GM19043 (cell line): ENCODE results near the gene ELF3.
"Not testable (repeated sequence)": the region's sequence is repeated elsewhere in the genome, so short reads cannot be mapped to it uniquely, and the experiment has no call there.

Source experiments
- ATAC-seq: cut with Tn5 transposase; IDR thresholded peaks from one replicate; pipeline ENCODE4 v1.9.1; 2021; ENCODE audit warnings: low read depth; ENCODE audit not compliant: unreplicated experiment

Gene ELF3

DNA sequence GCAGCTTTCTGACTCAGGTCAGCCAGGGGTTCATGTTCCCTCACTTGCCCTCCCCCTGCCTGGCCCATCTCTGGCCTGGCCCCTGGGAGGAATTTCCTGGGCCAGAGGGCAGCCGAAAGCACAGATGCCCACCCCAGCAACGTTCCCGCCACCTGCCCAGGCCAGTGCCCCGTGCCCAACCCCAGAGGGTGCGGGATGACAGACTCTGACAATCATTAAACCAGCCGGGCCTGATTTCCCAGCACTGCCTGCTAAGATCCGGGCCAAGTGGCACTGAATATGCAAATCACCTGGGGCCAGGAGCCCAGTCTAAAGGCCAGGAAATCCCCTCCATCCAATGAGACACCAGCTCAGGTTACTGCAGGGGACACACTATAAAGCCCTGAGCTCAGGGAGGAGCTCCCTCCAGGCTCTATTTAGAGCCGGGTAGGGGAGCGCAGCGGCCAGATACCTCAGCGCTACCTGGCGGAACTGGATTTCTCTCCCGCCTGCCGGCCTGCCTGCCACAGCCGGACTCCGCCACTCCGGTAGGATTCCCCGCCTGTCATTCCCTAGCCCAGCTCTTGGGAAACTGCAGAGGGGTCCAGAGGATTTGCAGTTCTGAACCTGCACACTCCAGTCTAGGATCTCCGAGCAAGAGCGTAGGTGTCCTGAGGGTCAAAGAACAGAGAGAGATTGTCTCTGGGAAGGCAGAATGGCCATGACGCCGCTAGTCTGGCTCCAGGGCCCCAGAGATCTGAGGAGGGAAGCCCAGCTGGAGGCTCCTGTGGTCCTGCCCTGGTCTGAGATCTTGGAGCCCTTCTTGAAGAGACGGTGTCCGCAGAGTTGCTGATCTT is at the start of gene ELF3:
TSS of gene ELF3 (plus strand) at position 408 of the 836 bp plus-strand sequence. CDS start 550 bp downstream, outside the sequence.
- peak; percentile 86 for ATAC-seq

DNA sequence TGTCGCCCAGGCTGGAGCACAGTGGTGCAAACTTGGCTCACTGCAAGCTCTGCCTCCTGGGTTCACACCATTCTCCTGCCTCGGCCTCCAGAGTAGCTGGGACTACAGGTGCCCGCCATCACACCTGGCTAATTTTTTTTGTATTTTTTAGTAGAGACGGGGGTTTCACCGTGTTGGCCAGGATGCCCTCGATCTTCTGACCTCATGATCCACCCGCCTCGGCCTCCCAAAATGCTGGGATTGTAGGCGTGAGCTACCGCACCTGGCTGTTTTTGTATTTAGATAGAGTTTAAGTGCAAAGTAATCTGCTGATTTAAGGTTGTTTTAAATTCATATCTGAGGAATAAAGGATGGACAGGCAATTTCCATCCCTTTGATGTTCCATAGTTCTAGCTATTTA is 48.0 kb upstream of the ELF3 start:
- ATAC-seq = not testable (repeated sequence)

DNA sequence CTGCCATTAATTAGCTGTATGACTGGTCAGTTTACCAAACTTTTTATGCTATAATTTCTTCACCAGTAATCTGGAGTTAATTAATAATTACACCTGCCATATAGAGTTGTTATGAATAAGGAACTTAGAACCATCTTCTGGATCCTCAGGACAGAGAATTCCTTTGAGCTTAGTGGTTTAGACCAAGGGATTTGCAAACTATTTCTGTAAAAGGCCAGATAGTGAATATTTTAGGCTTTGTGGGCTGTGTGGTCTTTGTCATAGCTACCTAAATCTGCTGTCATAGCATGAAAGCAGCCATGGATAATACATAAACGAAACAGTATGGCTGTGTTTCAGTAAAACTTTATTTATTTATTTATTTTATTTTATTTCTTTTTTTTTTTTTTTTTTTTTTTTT is 46.1 kb upstream of the ELF3 start:
- ATAC-seq = no peak

DNA sequence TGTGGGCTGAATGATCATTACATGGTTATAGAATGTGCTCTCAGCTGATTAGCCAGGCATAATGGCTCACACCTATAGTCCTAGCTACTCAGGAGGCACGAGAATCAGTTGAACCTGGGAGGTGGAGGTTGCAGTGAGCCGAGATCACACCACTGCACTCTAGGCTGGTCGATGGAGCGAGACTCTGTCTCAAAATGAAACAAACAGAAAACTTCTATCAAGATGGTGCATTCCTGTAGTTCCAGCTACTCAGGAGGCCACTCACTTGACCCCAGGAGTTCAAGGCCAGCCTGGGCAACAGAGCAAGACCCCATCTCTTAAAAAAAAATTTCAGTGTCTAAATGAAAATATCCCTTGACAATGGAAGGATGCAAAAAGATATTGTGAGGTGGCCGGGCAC is 44.2 kb upstream of the ELF3 start:
- ATAC-seq = no peak

DNA sequence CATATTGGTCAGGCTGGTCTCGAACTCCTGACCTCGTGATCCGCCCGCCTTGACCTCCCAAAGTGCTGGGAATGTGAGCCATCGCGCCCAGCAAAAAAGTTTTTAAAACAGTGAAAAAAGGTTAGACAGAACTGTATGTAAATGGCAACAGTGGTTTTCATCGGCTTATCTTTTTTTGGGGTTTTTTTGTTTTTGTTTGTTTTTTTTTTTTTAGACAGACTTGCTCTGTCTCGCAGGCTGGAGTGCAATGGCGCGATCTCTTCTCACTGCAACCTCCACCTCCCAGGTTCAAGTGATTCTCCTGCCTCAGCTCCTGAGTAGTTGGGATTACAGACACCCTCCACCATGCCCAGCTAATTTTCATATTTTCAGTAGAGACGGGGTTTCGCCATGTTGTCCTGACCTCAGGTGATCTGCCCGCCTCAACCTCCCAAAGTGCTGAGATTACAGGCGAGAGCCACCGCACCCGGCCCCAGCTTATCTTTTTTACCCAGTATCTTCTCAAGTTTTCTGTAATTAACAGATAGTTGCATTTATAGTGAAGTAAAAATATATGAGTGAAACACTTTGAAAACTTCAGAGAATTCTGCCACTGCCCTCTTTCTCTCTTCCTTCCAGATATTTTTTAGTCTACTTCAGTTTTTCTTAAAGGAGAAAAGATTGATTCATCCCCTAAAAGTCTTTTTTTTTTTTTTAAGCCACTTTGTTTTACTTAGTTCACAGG is 42.0 kb upstream of the ELF3 start:
- ATAC-seq = no peak

DNA sequence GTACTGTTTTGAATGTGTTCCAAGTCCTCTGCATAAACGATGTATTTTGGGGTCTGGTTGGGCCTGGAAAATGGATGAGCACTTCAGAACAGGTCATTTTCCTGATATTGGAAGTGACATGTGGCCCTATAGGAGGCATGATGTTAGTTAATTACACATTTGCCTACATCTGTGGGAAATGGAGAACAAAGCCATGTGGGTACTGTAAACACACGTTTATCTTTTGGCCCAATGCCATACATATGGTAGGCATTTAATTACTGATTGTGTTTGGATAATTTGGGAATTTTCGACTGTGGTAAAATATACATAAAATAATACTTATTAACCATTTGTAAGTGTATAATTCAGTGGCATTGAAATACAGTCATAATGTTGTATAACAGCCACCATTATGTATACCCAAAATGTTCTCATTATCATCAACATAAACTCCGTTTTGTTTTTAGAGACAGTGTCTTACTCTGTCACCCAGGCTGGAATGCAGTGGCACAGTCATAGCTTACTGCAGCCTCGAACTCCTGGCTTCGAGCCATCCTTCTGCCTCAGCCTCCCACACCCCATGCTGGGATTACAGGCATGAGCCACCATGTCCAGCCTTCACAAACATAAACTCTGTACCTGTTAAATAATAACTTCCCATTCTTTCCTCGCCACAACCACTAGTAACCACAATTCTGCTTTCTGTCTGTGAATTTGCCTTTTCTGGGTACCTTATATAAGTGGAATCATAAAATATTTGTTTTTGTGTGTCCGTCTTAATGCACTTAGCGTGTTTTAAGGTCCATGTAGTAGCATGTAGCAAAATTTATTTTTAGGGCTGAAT is 39.8 kb upstream of the ELF3 start:
- ATAC-seq = no peak

DNA sequence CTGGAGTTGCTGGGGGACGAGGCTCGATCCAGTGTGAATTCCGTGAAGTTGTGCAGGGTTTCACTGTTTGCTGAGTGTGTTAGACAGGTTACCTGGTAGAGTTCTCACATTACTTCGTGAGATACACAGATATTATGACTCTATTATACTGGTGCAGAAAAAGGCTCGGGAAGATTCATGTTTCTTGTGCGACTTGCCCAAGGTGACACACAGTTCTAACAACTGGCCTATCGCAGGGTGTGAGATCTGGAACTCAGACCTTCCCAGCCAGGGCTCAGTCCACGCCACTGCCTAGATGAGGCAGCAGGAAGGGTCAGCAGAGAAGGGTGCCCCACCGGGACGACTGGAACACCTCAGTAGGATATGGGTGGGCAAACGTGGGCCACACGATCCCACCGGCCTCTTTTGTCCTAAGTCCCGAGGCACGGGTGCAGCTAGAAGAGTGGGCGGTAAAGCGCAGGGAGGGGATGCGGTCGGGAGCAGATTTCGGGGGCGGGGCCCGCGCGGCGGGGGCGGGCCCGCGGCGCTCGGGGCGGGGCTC is 28.2 kb upstream of the ELF3 start:
- ATAC-seq = no peak

DNA sequence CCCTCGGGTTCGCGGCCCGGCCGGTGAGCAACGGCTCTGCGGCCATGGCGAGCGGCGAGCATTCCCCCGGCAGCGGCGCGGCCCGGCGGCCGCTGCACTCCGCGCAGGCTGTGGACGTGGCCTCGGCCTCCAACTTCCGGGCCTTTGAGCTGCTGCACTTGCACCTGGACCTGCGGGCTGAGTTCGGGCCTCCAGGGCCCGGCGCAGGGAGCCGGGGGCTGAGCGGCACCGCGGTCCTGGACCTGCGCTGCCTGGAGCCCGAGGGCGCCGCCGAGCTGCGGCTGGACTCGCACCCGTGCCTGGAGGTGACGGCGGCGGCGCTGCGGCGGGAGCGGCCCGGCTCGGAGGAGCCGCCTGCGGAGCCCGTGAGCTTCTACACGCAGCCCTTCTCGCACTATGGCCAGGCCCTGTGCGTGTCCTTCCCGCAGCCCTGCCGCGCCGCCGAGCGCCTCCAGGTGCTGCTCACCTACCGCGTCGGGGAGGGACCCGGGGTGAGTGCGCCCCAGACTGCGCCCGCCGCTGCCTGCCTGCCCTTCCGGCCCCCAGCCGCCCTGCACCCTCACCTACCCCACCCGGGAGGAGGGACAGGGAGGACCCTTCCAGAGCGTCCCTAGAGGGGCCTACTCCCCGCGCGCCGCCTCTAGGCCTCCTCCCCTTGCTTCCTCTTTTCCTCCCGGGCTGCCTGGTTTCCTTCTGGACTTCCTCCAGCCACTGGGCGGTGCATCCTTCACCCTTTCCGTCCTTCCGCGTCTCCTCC is 27.6 kb upstream of the ELF3 start, which contains the start of gene RNPEP:
TSS of gene RNPEP (plus strand) at position 26 of the 757 bp plus-strand sequence. CDS start at position 45, 19 bp downstream.
- peak; percentile 64 for ATAC-seq

DNA sequence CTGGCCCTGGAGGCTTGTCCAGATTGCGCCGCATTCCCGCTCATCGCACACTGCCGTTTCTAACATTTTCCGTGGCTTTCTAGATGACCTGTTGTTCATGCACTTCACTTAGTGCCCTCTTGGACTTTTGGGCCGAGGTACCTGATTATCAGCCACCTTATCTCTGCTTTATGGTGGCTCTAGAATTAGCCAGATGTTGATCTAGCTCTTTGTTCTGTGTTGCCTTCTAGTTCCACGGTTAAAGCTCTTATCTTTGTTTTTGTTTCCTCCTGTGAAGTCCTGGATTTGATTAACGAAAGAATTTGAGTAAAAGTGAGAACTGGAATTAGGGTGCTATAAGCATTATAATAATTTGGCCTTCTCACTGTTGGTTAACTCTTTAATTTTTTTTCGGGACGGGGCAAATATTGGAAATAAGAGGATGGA is 27.0 kb upstream of the ELF3 start:
- ATAC-seq = peak; percentile 28

DNA sequence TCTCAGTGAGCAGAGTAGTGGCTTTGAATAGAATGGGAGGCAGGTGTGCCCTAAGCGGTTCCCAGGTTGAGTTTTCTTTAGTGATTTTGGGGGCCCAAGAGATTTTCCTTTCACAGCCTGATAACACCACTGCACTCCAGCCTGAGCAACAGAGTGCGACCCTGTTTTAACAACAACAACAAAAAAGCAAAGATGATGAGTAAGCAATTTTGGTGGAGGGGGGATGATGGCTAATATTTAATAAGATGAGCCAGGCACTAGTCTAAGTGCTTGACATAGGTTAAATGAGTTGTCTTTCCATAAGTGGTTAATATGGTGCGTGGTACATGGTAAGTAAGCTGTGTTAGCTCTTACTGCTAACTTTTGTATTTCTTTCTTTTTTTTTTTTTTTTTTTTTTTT is 25.9 kb upstream of the ELF3 start:
- ATAC-seq = no peak

DNA sequence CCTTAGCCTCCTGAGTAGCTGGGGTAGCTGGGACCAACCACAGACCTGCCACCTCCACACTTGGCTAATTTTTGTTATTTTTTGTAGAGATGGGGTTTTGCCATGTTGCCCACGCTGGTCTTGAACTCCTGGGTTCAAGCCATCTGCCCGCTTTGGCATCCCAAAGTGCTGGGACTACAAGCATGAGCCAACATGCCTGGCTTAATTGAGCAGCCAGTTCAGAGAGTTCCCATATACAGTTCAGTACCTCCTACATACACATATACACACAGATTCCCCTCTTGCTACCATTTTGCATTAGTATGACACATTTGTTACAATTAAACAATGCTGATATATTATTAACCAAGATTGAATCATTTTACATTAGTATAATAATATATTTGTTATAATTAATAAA is 25.0 kb upstream of the ELF3 start:
- no peak for ATAC-seq

DNA sequence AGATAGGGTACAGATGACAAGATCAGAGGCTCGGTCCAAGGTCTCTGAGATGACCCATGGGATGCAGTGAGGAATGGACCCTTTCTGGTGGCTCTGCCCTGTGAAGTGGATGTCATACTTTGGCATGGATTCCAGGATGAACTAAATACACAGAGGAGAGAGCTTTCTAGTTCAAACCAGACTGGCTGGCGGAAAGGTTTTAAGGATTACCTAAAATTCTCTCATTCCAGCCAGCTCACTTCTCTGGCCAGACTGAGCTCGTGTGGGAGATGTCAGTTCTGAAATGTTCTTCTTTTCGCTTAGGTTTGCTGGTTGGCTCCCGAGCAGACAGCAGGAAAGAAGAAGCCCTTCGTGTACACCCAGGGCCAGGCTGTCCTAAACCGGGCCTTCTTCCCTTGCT is 21.8 kb upstream of the ELF3 start:
- no peak for ATAC-seq

DNA sequence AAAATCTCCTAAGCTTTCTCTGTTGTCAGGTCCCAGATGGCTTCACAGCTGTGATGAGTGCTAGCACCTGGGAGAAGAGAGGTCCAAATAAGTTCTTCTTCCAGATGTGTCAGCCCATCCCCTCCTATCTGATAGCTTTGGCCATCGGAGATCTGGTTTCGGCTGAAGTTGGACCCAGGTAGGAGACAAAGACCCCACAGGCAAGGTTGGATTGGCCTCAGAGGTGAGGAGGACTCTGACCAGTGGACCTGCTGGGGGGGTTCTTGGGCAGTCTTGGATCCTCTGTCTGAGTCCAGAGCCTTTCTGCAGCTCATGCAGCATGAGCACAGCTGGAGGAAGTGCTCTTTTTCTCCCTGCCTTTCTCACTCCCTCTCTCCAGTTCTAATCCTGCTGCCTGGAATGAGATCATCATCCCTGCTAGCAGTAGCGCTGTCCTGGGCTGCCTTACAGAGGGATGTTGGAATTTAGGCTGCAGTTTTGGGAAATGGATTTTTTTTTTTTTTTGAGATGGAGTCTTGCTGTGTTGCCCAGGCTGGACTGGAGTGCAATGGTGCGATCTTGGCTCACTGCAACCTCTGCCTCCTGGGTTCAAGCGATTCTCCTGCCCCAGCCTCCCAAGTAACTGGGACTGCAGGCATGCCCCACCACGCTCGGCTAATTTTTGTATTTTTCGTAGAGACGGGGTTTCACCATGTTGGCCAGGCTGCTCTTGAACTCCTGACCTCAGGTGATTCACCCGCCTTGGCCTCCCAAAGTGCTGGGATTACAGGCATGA is 20.8 kb upstream of the ELF3 start:
- no peak for ATAC-seq

DNA sequence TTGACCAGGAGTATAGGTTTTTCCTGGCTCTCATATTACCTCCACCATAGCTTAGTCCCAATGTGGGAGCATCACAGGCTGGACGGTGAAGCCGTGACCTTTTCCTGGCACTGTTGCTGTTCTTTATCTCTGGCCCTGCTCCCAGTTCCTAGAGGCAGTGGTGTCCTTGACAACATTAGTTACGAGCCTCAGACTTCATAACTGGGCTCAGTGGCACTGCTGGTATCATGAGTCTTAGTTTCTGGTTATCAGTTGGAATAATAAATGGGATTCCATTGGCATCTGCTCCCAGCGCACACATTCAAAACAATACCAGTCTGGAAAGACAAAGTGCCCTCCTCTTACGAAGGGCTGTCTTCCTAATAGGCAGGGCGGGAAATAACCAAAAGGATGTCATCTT is 20.0 kb upstream of the ELF3 start:
- ATAC-seq = no peak

DNA sequence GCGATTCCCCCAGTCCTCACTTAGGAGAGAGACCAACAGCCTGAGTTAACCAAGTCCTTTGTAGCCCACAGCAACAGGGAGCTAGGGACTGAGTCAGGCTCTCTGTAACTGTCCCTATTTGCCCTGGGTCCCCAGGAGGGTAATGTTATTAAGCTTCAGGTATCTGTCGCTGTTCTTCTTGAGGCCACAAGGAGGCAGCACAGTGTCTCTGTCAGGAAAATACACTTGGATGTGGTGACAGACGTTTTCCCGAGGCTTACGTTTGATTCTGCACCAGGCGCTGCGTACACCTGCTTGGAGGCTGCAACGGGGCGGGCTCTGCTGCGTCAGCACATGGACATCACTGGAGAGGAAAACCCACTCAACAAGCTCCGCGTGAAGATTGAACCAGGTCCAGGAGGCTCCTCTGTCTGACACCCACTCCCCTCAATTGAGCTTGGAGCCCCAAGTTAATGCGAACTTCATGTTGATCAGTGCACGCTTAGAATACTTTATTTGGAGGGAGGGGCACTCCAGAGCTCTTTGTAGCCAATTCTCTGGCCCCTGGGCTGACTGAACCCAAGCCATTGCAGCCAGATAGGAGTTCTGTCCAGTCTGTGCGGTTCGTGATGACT is 10.7 kb upstream of the ELF3 start:
- no peak for ATAC-seq

DNA sequence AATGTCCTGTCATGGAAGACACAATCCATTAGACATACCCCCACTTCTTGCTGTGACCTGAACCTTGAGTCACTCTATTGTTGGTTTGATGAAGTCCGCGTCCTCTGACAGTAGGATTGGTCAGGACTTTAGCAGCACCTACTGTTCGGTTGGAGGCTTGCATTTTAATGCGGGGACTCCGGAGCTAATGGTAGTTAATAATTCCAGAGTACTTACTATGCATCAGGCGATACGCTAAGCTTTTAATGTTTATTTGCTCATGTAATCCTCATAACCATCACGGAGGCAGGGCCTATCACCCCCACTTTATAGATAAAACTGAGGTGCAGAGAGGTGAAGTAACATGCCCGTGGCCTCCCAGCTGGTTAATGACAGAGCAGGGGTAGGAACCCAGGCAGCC is 7.9 kb upstream of the ELF3 start:
- ATAC-seq = no peak

DNA sequence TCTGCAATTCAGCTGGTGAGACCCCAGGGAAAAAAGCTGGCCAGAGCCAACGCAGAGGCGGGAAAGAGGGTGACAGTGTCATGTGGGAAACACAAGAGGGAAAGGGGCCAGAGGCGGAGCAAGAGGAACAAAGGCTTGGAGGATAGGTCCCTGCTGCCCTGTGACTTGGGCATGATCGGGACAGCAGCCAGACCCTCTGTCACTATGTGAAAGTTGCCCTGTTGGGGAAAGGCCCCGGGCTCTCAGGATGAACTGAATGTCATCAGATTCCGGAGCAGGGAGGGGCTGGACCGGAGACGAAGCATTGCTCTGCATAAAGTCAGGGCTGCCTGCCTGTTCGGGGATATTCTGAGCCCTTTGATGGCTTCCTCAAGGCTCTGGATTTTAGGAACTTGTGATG is 5.7 kb upstream of the ELF3 start:
- ATAC-seq = no peak

DNA sequence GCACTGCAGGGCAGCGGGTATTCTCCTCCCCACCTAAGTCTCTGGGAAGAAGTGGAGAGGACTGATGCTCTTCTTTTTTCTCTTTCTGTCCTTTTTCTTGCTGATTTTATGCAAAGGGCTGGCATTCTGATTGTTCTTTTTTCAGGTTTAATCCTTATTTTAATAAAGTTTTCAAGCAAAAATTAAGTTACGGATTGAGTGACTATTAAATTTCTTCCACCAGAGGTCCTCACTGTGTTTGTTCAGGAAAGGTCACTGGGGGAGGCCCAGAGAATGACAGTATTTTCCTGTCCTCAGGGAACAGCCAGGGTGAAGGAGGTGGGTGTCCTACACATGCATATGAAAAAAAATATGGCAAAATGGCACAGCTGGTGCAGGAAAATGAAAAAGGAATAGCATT is 4.4 kb upstream of the ELF3 start:
- ATAC-seq = no peak

DNA sequence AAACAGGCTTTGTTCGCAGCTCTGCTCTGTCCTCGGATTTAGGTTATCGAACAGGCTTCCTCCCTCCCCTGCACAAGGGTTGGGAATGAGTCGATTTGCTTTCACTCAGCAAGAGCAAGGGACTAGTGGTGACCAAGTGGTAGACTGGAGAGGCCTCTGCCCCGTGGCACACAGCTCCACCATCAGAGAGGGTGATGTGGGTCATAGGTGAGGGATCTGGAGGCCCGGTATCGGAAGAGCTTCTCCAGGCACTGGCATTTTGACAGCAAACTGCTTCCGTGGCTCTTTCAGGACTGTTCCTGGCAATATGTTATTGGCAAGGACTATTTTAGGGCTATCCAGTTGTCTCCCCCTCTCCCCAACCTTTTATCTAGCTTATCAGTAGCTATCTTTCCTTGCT is 3.1 kb upstream of the ELF3 start:
- no peak for ATAC-seq
